ENCODE measurements around the gene FAR2. TPM values are rescaled to one million over a fixed set of nuclear protein-coding genes. Genes with fewer than 3 reads are reported as not detected.

FAR2 gene
- total RNA-seq, 3 donors from 2014 or later: 8.2 to 18.2 (median 9.8) TPM

DNA sequence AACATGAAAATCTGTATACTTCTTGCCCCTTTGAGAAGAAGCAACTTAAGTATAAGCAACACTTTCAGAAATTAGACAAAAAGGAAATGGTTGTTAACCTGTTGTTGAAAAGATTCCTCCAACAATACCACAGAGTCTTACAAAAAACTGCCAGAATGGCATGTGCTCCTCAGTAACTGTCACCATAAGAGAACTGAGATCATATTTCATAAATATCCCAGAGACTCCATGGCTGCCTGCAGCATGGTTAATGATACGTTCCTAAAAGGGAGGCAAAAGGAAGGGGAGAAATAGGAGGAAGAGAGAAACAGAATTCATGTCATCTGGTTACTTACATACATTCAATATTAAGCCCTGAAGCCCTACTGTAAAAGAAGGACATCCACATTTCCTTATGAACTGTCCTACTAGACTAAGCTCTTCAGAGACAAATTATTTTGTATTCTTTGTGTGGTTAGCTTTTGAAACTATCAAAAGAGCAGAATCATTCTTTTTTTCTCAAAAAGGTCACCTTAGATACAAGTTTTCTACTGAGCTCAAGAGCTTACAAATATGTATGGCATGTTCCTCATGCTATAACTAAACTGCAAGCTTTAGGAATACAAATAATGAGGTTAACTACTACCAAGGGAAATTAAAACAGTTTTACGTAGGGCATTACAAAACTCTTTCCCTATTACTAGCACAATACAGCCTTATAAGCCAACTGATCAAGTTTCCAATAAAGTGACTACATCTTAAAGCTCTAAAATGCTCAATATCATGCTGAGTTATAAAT lies 194.1 kb downstream of the FAR2 start:
- Histone ChIP-seq H3K4me3 (no peak overlapping the region), H3K4me1 (no peaks in the 10 kb centered on the region), H3K27me3 (no peaks in the 10 kb centered on the region), H3K27ac (no peak overlapping the region), H3K36me3 (no peaks in the 10 kb centered on the region), H3K9me3 (no peaks in the 10 kb centered on the region)
- TF ChIP-seq POLR2A (IDR thresholded peaks at IDR 0.05): no peak
- TF ChIP-seq POLR2AphosphoS5 (IDR thresholded peaks at IDR 0.05): no peak
- TF ChIP-seq, protein P1, sequence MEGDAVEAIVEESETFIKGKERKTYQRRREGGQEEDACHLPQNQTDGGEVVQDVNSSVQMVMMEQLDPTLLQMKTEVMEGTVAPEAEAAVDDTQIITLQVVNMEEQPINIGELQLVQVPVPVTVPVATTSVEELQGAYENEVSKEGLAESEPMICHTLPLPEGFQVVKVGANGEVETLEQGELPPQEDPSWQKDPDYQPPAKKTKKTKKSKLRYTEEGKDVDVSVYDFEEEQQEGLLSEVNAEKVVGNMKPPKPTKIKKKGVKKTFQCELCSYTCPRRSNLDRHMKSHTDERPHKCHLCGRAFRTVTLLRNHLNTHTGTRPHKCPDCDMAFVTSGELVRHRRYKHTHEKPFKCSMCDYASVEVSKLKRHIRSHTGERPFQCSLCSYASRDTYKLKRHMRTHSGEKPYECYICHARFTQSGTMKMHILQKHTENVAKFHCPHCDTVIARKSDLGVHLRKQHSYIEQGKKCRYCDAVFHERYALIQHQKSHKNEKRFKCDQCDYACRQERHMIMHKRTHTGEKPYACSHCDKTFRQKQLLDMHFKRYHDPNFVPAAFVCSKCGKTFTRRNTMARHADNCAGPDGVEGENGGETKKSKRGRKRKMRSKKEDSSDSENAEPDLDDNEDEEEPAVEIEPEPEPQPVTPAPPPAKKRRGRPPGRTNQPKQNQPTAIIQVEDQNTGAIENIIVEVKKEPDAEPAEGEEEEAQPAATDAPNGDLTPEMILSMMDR (IDR thresholded peaks at IDR 0.05): no peak
- no peak for DNase-seq (ENCODE audit: low spot score in 2 of 2)
- intact Hi-C loops (cut with DNase I; ENCODE audit: low total_unique reads): no loop called here

DNA sequence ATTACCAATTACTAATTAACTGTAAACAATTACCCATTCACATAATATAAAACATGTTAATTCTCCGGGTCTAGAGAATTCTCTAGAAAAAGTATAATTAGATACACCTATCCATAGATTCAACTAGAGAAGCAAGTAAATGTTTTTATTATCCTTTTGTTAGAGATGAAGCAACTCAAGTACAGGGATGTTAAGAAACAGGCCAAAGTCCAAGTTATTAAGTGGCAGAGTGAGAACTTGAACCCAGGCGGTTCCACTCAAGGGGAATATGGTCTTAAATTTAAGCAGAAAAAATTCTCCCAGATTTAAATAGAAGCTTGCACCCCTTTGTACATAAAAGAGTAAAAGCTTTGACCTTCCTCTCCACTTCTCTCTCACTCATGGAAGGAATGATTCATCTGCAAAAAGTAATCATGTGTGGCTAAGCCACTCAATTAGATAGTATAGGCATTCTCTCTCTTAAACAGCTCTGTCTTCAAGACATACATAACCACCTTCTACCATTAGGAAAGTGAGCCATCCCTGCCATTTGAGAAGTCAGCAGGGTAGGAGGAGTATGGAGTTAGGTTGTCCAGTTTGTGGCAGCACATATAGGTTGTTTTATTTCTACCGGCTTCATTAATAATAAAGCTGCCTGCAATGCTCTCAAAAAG lies 197.8 kb downstream of the FAR2 start:
- H3K36me3 ChIP-seq: no peaks in the 10 kb centered on the region
- no peak overlapping the region for H3K4me3 ChIP-seq
- intact Hi-C loops (cut with DNase I; ENCODE audit: low total_unique reads): no loop called here
- no peak for DNase-seq (ENCODE audit: low spot score in 2 of 2)
- H3K4me1 ChIP-seq: no peaks in the 10 kb centered on the region
- no peaks in the 10 kb centered on the region for H3K9me3 ChIP-seq
- TF ChIP-seq, protein P1 (IDR thresholded peaks at IDR 0.05): no peak
- TF ChIP-seq POLR2A (IDR thresholded peaks at IDR 0.05) (no peak), POLR2AphosphoS5 (IDR thresholded peaks at IDR 0.05) (no peak)
- no peak overlapping the region for H3K27ac ChIP-seq
- no peaks in the 10 kb centered on the region for H3K27me3 ChIP-seq

DNA sequence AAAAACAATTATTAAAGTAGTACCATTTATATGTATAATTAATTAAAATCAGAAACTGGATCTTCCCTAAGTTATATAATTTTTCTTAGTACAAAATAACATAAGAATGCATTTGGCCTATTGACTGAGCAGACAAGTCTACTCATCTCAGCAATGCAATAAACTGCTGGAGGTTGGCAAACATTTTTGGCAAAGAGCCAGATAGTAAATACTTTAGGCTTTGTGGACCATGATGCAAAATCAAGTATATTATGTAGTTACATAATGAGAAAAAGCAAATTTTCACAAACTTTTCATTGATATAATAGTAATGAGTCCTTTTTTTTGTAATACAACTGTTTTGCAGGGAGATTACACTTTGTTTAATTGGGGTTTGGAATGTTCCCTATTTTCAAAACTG lies 201.0 kb downstream of the FAR2 start:
- Histone ChIP-seq H3K27ac (no peak overlapping the region), H3K27me3 (no peaks in the 10 kb centered on the region), H3K9me3 (no peaks in the 10 kb centered on the region), H3K4me1 (no peaks in the 10 kb centered on the region), H3K4me3 (no peak overlapping the region), H3K36me3 (no peaks in the 10 kb centered on the region)
- DNase-seq (ENCODE audit: low spot score in 2 of 2): no peak
- TF ChIP-seq, protein P1 (IDR thresholded peaks at IDR 0.05): no peak
- TF ChIP-seq POLR2AphosphoS5 (IDR thresholded peaks at IDR 0.05): no peak
- no peak for TF ChIP-seq POLR2A (IDR thresholded peaks at IDR 0.05)
- intact Hi-C loops (cut with DNase I; ENCODE audit: low total_unique reads): no loop called here

DNA sequence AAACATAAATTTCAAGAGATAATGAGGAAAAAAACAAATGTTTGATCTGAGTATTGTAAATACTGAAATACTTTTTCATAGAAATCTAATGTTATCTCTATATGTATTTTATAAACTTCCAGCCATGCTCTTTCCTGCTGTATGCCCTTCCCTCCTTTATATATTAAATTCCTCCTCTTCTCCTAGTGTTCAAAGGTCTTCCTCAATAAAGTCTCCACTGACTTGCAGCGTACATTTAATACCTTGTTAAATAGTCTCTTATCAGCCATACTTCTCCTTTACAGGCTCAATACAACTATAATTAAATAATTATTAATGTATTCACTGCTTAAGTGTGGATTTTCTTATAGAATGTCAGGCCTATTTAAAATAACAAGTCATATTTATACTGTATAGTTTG lies 205.9 kb downstream of the FAR2 start:
- no peak for DNase-seq (ENCODE audit: low spot score in 2 of 2)
- no peaks in the 10 kb centered on the region for H3K36me3 ChIP-seq
- TF ChIP-seq, protein P1 (IDR thresholded peaks at IDR 0.05): no peak
- TF ChIP-seq POLR2A (IDR thresholded peaks at IDR 0.05) (no peak), POLR2AphosphoS5 (IDR thresholded peaks at IDR 0.05) (no peak)
- no peaks in the 10 kb centered on the region for H3K4me1 ChIP-seq
- H3K27ac ChIP-seq: no peak overlapping the region
- no peaks in the 10 kb centered on the region for H3K9me3 ChIP-seq
- H3K27me3 ChIP-seq: no peaks in the 10 kb centered on the region
- H3K4me3 ChIP-seq: no peak overlapping the region
- intact Hi-C loops (cut with DNase I; ENCODE audit: low total_unique reads): no loop called here

DNA sequence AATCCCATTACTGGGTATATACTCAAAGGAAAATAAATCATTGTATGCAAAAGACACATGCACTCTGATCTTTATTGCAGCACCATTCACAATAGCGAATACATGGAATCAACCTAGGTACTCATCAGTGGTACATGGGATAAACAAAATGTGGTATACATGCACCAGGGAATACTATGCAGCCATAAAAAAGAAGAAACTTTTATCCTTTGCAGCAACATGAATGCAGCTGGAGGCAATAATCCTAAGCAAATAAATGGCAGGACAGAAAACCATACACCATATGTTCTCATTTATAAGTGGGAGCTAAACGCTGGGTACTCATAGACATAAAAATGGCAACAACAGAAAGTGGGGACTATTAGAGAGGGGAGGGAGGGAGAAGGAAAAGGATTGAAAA lies 216.0 kb downstream of the FAR2 start:
- H3K36me3 ChIP-seq: peaks cover 5% of the 10 kb centered on the region
- intact Hi-C loops (cut with DNase I; ENCODE audit: low total_unique reads): no loop called here

More for the DNA sequence above, 216.0 kb downstream of the FAR2 start:
- no peak overlapping the region for H3K27ac ChIP-seq
- H3K27me3 ChIP-seq: no peaks in the 10 kb centered on the region
- TF ChIP-seq POLR2AphosphoS5 (IDR thresholded peaks at IDR 0.05) (no peak), POLR2A (IDR thresholded peaks at IDR 0.05) (no peak)
- TF ChIP-seq, protein P1 (IDR thresholded peaks at IDR 0.05): no peak
- no peak for DNase-seq (ENCODE audit: low spot score in 2 of 2)
- no peak overlapping the region for H3K4me3 ChIP-seq
- H3K4me1 ChIP-seq: no peaks in the 10 kb centered on the region
- H3K9me3 ChIP-seq: no peaks in the 10 kb centered on the region
